Left ventricle myocardium inferior (tissue), 1 donor: ENCODE results near the gene DGKH. TPM values are rescaled to one million over a fixed set of nuclear protein-coding genes. Genes with fewer than 3 reads are reported as not detected.

Source experiments
- DNase-seq: peaks from one replicate; pipeline ENCODE4 v3.0.0-alpha.2; 2020
- H3K27ac ChIP-seq: fragments of 200-600 bp; replicated peaks from 2 replicates; pipeline ENCODE4 v1.8.0; 2021
- H3K27me3 ChIP-seq: fragments of 200-600 bp; 2 replicates; pipeline ENCODE4 v1.8.0; 2021; ENCODE audit warnings: low read depth
- H3K36me3 ChIP-seq: fragments of 200-600 bp; 2 replicates; pipeline ENCODE4 v1.8.0; 2021
- H3K4me1 ChIP-seq: fragments of 200-600 bp; 2 replicates; pipeline ENCODE4 v1.8.0; 2021
- H3K4me3 ChIP-seq: fragments of 200-600 bp; 2 replicates; pipeline ENCODE4 v1.8.0; 2021; ENCODE audit warnings: mild to moderate bottlenecking, moderate library complexity
- H3K9me3 ChIP-seq: fragments of 200-600 bp; replicated peaks from 2 replicates; pipeline ENCODE4 v1.8.0; 2021
- CTCF ChIP-seq: fragments of 200-600 bp; IDR thresholded peaks from 2 replicates; pipeline ENCODE4 v1.8.0; 2021; ENCODE audit warnings: antibody characterized with exemption, mild to moderate bottlenecking, borderline replicate concordance
- intact Hi-C: fragments of 100-400 bp; cut with micrococcal nuclease; formaldehyde crosslinking; loops from one replicate; pipeline ENCODE4 v1.11.0; 2022
- total RNA-seq: library from RNA; stranded (reverse); fragmentation: NEBNext Ultra II Directional; extraction: Animal tissue kit (Norgen Biotek cat#: 25700); gene quantifications from one replicate; pipeline ENCODE4 v1.2.1, GENCODE V29; 2021
- donor health status: DM: no; HTN: yes; CAD: no; lungs with severe emphysema.

DGKH gene
- total RNA-seq, 1 donor from 2014 or later = 4.8 TPM

GRCh38 chr13:42270160-42270856 lies 221.9 kb downstream of the DGKH start:
- no peaks in the 10 kb centered on the region for H3K36me3 ChIP-seq
- H3K4me1 ChIP-seq = peaks cover 43% of the 10 kb centered on the region
- no peak overlapping the region for H3K4me3 ChIP-seq
- no peak overlapping the region for H3K27ac ChIP-seq
- intact Hi-C loops = no loop called here
- no peak for TF ChIP-seq CTCF
- no peak for DNase-seq
- H3K27me3 ChIP-seq = no peaks in the 10 kb centered on the region
- H3K9me3 ChIP-seq = no peaks in the 10 kb centered on the region

GRCh38 chr13:42270857-42271215 lies 222.4 kb downstream of the DGKH start:
- Histone ChIP-seq H3K36me3 (no peaks in the 10 kb centered on the region), H3K4me3 (peak overlapping the region; percentile 98), H3K27me3 (no peaks in the 10 kb centered on the region), H3K4me1 (peaks cover 43% of the 10 kb centered on the region), H3K9me3 (no peaks in the 10 kb centered on the region), H3K27ac (peak overlapping the region; percentile 91)
- intact Hi-C loops = no loop called here
- no peak for DNase-seq
- TF ChIP-seq CTCF = no peak

GRCh38 chr13:42271337-42272114 lies 223.1 kb downstream of the DGKH start:
- no peaks in the 10 kb centered on the region for H3K36me3 ChIP-seq
- peak; percentile 91 for DNase-seq
- H3K9me3 ChIP-seq = no peaks in the 10 kb centered on the region
- intact Hi-C loops = no loop called here
- peak overlapping the region; percentile 98 for H3K4me3 ChIP-seq
- no peaks in the 10 kb centered on the region for H3K27me3 ChIP-seq
- TF ChIP-seq CTCF = no peak
- peaks cover 38% of the 10 kb centered on the region for H3K4me1 ChIP-seq
- peak overlapping the region; percentile 91 for H3K27ac ChIP-seq

GRCh38 chr13:42272115-42272803 lies 223.8 kb downstream of the DGKH start, which contains the start of gene AKAP11:
Gene AKAP11, plus strand, starts transcription at chr13:42272152. Its CDS starts 14,197 bp downstream, at chr13:42286349.
- Histone ChIP-seq H3K4me3 (peak within 1 kb of the TSS; percentile 98), H3K36me3 (no peaks in the 10 kb centered on the region), H3K27ac (peak within 1 kb of the TSS; percentile 91), H3K9me3 (no peaks in the 10 kb centered on the region), H3K4me1 (peaks cover 31% of the 10 kb centered on the region), H3K27me3 (no peaks in the 10 kb centered on the region)
- DNase-seq = peak; percentile 44
- TF ChIP-seq CTCF = no peak
- intact Hi-C loops = no loop called here

- TF ChIP-seq CTCF = no peak
- Histone ChIP-seq H3K4me1 (peaks cover 31% of the 10 kb centered on the region), H3K9me3 (no peaks in the 10 kb centered on the region), H3K36me3 (no peaks in the 10 kb centered on the region), H3K27me3 (no peaks in the 10 kb centered on the region), H3K27ac (peak overlapping the region; percentile 91), H3K4me3 (peak overlapping the region; percentile 98)
- no peak for DNase-seq
- intact Hi-C loops = no loop called here
These were observed 224.3 kb downstream of the DGKH start for GRCh38 chr13:42272804-42273175.
